ENCODE data around the gene OAS3.
"Not testable (repeated sequence)": the region's sequence is repeated elsewhere in the genome, so short reads cannot be mapped to it uniquely, and the experiment has no call there.

Gene OAS3, protein sequence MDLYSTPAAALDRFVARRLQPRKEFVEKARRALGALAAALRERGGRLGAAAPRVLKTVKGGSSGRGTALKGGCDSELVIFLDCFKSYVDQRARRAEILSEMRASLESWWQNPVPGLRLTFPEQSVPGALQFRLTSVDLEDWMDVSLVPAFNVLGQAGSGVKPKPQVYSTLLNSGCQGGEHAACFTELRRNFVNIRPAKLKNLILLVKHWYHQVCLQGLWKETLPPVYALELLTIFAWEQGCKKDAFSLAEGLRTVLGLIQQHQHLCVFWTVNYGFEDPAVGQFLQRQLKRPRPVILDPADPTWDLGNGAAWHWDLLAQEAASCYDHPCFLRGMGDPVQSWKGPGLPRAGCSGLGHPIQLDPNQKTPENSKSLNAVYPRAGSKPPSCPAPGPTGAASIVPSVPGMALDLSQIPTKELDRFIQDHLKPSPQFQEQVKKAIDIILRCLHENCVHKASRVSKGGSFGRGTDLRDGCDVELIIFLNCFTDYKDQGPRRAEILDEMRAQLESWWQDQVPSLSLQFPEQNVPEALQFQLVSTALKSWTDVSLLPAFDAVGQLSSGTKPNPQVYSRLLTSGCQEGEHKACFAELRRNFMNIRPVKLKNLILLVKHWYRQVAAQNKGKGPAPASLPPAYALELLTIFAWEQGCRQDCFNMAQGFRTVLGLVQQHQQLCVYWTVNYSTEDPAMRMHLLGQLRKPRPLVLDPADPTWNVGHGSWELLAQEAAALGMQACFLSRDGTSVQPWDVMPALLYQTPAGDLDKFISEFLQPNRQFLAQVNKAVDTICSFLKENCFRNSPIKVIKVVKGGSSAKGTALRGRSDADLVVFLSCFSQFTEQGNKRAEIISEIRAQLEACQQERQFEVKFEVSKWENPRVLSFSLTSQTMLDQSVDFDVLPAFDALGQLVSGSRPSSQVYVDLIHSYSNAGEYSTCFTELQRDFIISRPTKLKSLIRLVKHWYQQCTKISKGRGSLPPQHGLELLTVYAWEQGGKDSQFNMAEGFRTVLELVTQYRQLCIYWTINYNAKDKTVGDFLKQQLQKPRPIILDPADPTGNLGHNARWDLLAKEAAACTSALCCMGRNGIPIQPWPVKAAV

DNA sequence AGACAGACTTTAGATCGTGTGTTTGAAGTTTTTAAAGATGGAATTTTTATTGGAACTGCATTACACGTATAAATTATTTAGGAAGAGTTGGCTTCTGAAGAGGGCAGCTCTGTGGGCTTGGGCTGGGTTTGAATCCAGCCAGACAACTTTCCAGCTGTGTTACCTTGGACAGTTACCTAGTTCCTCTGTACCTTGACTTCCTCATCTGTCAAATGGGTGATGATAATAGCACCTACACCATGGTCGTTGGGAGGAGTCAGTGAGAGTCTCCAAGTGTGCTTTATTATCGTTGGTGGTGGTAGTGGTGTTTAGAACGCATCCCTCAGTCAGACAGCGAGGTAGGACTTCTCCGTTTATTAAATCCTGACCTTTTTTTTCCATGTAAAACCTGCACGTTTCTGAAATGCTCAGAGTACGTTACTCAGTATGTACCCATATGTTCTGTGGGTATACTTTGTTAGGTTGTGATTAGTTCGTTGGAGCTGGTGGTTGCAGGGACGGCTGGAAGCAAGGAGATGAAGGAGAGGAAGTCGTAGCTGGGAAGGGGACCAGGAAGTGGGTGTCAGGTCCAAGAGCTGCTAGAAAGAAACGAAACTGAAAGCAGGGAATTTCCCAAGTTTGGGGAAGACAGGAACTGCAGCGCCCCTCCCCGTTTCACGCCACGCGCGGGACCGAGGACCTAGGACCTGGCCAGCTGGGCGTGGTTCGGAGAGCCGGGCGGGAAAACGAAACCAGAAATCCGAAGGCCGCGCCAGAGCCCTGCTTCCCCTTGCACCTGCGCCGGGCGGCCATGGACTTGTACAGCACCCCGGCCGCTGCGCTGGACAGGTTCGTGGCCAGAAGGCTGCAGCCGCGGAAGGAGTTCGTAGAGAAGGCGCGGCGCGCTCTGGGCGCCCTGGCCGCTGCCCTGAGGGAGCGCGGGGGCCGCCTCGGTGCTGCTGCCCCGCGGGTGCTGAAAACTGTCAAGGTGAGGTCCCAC, at the start of gene OAS3:
TSS of gene OAS3 (plus strand) at position 734 of the 979 bp plus-strand sequence. CDS start at position 791, 57 bp downstream.
- peak; percentile 15 to 47 (median 25) for DNase-seq

DNA sequence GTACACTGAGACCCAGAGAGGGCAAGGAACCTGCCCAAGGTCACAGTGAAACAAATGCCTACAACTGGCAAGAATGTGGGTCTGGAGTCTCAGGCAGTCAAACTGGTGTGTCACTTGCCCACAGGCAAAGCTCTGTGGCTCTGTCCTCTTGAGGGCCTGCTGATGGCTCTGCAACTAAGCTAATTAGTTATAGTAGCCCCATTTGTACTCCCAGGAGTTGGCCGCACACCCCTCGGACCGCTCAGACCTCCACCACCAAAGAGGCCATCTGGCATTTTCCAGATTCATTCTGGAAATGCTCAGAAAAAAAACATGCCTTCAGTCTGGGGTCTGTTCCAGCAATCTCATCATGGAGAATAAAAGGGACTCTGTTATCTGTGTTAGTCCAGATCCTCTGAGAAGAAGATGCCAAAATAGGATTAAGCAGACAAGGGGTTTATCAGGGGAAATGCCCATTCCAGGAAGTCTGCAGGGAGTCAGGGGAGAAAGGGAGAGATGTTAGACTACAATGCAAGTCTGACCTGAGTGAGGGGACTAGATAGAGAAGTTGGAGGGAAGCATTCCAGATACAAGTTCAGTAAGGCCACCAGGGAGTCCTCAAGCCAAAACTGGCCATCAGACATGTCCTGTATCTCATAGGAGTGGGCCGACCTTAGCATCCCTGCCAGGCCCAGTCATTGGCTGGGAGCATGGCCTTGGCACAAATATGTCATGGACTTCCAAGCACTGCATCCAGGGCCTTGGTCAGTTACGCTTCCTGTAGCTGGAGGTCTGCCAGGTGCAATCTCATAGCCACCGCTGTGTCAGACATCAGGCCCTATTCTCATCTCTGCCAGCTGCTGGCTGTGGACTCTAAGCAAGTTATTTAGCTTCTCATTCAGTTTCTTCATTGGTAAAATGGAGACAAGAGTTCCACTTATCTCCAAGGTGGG, 46.9 kb upstream of the OAS3 start:
- no peak for DNase-seq

DNA sequence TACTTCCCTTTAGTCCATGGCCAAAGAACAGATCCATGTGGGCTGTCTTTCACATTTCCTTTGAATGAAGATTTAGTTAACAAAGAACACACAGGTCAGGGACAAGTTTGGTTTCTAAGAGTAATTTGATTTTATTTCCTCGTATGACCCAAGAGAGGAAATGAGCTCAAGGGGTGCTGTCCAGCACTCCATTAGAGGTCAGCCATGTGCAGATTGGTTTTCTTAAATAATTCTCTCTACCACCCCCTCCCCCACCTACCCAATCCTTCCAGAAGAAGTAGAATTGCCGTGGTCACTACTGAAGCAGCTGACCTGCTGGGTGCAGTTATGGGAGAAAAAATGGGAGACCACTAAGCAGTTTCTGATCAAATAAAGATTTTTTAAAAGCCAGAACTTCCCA, 45.4 kb upstream of the OAS3 start:
- no peak for DNase-seq

DNA sequence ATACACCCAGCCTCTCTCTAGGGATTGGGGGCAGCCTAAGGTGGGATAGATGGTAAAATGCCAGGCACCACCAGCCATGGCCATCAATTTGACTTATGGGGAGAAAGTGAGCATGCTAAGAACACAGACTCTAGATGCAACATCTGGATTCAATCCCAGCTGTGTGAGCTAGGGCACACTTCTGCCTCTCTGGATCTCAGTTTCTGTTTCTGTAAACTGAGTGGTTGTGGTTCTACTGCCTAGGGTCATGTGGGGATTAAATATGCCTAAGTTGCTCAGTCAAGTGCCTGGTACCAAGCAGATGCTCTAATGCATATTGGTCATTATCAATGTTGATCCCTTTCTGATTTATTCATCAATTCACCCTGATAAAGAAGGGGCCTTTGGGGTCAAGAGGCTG, 44.1 kb upstream of the OAS3 start:
- no peak for DNase-seq

DNA sequence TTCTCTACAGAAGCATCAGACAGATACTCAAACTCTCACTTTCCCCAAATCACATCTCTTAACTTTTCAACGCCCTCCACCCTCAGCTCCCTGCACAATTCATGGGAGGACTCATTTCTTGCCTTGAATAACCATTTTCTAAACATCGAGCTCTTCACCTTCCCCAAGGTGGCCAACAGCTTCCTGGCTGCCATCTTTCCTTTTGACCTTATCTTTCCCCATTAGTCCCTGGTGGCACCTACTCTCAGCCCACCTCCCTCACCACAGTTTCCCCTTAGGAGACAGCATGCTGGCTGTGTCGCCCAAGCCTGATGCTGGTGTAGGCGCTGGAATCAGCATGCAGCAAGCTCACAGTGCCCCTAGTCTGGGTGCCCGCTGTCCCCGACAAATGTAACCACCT, 39.9 kb upstream of the OAS3 start:
- no peak for DNase-seq

DNA sequence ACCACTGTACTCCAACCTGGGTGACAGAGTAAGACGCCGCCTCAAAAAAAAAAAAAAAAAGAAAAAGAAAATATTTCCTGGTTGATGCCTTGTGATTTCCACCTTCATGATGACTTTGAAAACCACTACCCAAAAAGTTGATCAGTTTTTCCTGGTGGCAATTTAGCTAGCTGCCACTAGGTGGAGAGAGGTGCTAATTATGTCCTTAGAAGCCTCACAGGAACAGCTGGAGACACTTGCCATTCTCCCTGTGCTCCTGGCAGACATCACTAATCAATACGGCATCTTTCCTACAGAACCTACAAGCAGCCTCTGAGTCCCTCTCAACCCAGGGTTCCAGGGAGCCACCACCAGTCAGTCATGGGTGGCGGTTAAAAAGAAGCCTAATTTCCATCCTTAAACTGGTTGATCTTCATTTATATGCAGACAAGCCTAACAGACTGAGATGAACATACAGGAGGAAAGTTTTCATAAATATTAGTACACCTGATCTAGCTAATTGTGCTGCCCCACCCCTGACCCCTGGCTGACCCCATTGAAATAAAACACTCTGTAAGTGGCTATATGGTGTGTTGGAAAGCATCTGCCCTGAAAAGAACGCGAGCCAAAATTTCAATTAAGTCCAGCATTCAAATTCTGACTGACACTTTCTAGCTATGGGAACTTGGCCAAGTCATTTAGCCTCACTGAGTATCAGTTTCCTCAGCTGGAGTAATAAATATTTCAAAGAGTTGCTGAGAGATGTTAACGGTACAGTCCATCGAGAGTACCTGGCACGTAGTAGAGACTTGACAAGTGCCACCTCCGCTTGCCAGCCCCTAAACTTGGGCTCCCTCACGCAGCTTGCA, 37.8 kb upstream of the OAS3 start:
- DNase-seq = no peak

DNA sequence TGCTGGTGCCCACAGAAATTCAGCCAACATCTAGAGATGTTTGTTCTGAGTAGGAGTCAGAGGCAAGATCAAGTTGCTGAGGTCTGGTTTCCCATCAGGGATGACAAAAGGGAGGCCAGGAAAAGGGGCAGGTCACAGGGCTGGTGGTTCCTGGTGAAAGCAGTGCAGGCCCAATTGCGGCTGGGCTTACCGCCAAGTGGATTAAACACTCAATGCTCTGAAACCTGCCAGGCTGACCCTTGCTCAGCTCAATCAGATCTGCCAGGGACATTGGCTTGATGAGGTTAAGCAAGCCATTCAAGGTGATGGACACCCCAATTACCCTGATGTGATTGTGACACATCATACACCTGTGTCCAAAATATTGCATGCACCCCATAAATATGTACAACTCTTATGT, 37.0 kb upstream of the OAS3 start:
- DNase-seq = no peak

DNA sequence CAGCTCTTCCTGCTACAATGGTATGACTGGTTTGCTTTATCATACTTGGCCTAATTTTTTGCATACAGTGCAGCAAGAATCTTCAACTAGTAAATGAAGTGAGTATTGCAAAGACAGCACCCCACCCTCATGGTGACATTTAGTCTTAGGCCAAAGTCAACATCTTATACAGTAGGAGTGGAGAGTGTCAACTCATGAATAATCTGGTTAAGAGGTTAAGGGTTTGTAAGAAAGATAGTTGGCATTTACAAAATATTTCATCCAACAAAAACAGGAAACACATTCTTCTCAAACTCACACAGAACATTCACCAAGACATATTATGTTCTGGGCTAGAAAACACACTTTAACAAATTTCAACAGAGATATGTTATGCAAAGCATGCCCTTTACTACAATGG, 33.7 kb upstream of the OAS3 start:
- no peak for DNase-seq

DNA sequence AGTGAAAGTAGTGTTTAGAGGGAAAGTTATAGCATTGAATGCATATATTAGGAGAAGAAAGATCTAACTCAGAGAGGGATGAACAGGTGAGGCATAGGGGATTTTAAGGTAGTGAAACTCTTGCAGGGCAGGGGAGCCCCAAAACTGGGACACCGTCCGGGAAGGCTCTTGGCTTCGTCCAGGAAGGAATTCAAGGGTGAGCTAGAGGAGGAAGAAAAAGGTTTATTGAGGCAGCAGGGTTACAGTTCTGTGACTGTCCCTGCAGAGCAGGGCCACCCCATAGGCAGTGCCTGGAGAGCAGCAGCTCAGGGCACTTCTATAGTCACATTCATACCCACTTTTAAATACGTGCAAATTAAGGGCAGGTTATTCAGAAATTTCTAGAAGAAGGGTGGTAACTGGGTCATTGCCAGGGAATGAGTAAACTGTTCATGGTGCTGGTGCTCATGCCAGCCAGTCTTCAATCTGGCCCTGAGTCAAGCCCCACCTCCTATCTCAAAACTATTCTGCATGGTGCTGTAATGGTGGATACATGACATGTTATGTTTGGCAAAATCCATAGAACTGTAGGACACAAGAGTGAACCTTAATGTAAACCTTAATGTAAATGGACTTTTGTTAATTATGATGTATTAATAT, 32.7 kb upstream of the OAS3 start:
- DNase-seq = no peak

DNA sequence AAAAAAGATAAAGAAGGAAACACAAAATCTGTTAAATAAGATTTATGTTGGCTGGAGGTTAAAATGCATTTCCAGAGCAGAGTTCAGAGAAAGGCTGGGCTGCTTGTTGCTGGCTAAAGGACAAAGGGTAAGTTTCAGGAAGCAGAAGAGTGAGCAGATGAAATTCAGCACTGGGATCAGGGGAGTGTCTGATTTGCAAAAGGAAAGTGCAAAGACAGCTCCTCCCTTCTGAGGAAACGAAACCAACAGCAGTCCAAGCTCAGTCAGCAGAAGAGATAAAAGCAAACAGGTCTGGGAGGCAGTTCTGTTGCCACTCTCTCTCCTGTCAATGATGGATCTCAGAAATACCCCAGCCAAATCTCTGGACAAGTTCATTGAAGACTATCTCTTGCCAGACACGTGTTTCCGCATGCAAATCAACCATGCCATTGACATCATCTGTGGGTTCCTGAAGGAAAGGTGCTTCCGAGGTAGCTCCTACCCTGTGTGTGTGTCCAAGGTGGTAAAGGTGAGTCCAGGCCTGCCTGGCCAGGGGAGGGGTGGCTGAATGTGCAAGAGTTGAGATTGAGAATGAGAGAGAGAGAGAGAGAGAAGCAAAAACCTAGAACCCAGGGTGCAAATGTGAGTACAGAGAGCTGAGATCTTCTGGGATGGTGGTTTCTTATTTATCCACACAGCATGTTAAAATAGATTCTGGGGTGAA, 31.4 kb upstream of the OAS3 start, which contains the start of gene OAS1:
TSS of gene OAS1 (plus strand) at position 251 of the 703 bp plus-strand sequence. CDS start at position 329, 78 bp downstream.
- peak in 1 of 4 experiments; percentile 37 for DNase-seq

DNA sequence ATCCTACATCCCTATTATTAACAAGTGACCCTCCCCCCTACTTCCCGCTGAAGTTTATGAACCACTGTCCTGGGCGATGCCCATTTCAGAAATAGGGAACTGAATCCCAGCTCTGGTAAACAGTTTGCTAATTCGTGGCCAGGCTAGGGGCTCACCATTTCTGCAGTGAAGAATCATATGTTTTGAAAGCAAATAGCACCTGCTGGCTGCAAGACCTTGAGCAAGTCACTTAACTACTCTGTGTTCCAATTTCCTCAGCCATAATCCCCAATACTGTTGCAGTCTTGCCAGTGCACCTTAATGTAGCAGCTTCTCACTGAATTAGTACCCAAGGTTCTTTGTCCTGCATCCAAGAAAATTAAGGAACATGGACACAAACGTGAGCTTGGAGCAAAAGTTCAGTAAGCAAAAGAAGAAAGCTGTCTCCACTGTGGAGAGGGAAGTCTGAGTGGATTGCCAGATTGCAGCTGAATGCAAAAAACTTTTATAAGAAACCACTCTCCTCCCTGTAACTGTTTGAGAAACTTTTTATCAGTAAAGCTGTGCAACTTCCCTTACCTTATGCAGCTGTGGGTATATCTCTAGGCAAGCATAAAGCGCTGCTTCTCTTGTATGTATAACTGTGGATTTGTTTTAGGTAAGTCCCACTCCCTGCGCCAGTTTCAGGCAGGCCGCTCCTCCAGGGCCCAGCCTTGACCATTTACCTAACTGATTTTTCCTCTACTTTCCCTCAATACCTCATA, 30.7 kb upstream of the OAS3 start:
- no peak for DNase-seq

DNA sequence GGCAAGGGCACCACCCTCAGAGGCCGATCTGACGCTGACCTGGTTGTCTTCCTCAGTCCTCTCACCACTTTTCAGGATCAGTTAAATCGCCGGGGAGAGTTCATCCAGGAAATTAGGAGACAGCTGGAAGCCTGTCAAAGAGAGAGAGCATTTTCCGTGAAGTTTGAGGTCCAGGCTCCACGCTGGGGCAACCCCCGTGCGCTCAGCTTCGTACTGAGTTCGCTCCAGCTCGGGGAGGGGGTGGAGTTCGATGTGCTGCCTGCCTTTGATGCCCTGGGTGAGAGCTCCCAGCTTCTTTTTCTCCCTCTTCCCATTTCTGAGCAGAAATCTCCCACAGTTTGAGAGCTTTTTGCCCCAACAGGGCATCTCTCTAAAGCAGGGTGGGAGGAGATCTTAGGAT, 29.7 kb upstream of the OAS3 start:
- DNase-seq = no peak

DNA sequence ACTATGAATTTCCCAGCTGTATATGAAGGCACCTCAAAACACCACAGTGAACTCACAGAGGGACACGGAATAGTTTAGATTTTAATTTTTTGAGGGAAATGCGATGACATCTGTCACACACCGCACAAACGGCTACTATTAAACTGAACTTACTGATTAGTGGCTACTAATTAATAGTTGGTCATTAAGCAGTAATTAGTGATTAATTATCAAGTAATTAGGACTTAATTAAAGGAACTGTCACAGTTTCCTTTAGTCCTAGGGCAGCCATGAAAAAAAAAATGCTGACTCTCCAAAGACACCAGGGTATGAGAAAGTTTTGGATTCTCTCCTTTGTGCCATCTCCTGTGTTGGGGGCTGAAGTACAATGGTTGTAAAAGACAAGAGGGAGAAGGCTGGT, 28.6 kb upstream of the OAS3 start:
- no peak for DNase-seq

DNA sequence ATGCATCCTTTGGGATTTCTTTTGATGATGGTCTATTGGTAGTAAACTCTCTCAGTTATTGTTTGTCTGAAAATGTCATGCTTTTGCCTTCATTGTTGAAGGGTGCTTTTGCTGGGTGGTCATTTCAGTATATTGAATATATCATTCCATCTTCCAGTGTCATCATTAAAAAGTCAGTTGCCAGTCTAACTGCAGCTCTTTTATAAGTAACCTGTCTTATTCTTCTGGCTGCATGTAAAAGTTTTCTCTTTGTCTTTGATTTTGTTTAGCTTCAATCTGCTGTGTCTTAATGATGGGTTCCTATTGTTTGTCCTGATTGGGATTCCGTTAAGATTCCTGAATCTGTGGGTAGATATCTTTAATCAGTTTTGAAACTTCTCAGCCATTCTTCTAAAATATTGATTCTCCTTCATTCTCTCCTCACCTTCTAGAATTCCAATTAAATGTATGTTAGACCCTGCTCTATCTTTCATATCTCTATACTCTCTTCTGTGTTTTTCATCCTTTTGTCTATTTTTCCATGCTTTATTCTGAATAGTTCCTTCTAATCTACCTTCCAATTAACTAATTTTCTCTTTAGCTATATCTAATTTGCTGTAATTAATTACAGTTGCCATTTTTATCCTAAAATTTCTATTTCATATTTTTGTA, 25.1 kb upstream of the OAS3 start:
- no peak for DNase-seq

DNA sequence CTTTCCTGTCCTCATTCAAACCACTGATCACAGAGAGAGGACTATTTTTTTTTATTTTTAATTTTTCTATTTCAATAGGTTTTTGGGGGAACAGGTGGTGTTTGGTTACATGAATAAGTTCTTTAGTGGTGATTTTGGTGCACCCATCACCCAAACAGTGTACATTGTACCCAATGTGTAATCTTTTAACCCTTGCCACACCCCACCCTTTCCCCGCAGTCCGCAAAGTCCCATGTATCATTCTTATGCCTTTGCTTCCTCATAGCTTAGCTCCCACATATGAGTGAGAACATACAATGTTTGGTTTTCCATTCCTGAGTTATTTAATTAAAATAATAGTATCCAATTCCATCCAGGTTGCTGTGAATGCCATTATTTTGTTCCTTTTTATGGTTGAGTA, 24.4 kb upstream of the OAS3 start:
- not testable (repeated sequence) for DNase-seq

DNA sequence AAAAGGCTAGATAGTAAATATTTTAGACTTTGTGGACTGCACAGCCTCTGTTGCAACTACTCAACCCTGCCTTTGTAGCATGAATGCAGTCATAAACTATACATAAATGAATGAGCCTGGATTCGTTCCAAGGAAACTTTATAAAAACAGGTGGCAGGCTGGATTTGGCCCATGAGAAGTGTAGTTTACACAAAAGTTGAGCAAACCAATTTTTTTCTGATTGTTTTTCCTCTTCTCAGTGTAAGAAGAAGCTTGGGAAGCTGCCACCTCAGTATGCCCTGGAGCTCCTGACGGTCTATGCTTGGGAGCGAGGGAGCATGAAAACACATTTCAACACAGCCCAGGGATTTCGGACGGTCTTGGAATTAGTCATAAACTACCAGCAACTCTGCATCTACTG, 22.0 kb upstream of the OAS3 start:
- DNase-seq = no peak

DNA sequence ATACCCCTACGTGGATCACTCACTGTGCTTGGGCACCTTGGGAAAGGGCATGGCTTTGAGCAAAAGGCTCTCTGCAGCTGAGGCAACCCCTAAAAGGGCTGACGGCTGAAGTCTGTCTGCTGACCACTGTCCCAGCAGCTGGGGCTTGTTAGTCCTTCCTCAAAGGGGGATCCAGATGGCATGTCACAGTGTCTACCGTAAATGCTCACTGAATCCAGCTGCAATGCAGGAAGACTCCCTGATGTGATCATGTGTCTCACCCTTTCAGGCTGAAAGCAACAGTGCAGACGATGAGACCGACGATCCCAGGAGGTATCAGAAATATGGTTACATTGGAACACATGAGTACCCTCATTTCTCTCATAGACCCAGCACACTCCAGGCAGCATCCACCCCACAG, 19.2 kb upstream of the OAS3 start:
- DNase-seq = no peak

DNA sequence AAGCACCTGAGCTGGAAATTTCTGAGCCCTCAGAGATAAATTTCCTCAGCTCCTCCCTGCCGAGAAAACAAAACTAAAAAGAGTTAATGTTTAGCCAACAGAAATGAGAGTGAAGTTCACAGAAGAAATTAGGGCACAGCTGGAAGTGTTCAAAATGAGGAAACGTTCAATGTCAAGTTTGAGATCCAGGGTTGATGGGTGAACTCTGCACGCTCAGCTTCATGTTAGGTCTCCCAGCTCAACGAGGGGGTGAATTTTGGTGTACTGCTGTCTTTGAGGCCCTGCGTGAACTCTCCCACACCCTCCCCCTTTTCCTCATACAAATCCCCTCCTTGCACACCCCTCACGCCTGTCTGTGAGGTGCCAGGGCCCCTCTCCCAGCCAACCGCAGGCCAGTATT, 13.3 kb upstream of the OAS3 start:
- no peak for DNase-seq
